HTERT RPE-1 (cell line): Measurements from ENCODE around the gene VRK1.
"Not testable (repeated sequence)": the region's sequence is repeated elsewhere in the genome, so short reads cannot be mapped to it uniquely, and the experiment has no call there.

Experiments
- in situ Hi-C: fragments of 300-500 bp; cut with MboI; formaldehyde crosslinking; loops from 4 replicates; pipeline ENCODE4 v1.14.3; 2020; ENCODE audit warnings: low sequenced_read_pairs

Gene VRK1

GRCh38 chr14:96867634-96868033 is 70.5 kb downstream of the VRK1 start:
- in situ Hi-C loops: no loop called here

- in situ Hi-C loops: no loop called here
Measured at GRCh38 chr14:96874127-96874526, 76.9 kb downstream of the VRK1 start.

- in situ Hi-C loops: no loop called here
Measured at GRCh38 chr14:96876747-96877146, 79.6 kb downstream of the VRK1 start.

- in situ Hi-C loops: no loop called here
Measured at GRCh38 chr14:96881713-96882112, 84.5 kb downstream of the VRK1 start.

GRCh38 chr14:96883974-96884373 is 86.8 kb downstream of the VRK1 start:
- in situ Hi-C loops: not testable (repeated sequence)

GRCh38 chr14:96888158-96888557 is 91.0 kb downstream of the VRK1 start:
- in situ Hi-C loops: no loop called here

GRCh38 chr14:96888593-96888992 is 91.4 kb downstream of the VRK1 start:
- in situ Hi-C loops: no loop called here

- in situ Hi-C loops: no loop called here
Measured at GRCh38 chr14:96889091-96889490, 91.9 kb downstream of the VRK1 start.

- in situ Hi-C loops: no loop called here
Measured at GRCh38 chr14:96893966-96894622, 96.9 kb downstream of the VRK1 start.

GRCh38 chr14:96894966-96895365 is 97.8 kb downstream of the VRK1 start:
- in situ Hi-C loops: no loop called here

GRCh38 chr14:96895658-96896271 is 98.6 kb downstream of the VRK1 start:
- in situ Hi-C loops: no loop called here

GRCh38 chr14:96897184-96897583 is 100.0 kb downstream of the VRK1 start:
- in situ Hi-C loops: no loop called here

- in situ Hi-C loops: no loop called here
Measured at GRCh38 chr14:96901227-96901626, 104.0 kb downstream of the VRK1 start.

- in situ Hi-C loops: no loop called here
Measured at GRCh38 chr14:96902004-96902403, 104.8 kb downstream of the VRK1 start.

GRCh38 chr14:96903444-96904023 is 106.4 kb downstream of the VRK1 start:
- in situ Hi-C loops: no loop called here

GRCh38 chr14:96904201-96904600 is 107.0 kb downstream of the VRK1 start:
- in situ Hi-C loops: no loop called here

GRCh38 chr14:96905065-96905464 is 107.9 kb downstream of the VRK1 start:
- in situ Hi-C loops: no loop called here

GRCh38 chr14:96905825-96906224 is 108.6 kb downstream of the VRK1 start:
- in situ Hi-C loops: no loop called here

- in situ Hi-C loops: no loop called here
Measured at GRCh38 chr14:96906434-96906833, 109.3 kb downstream of the VRK1 start.

- in situ Hi-C loops: no loop called here
Measured at GRCh38 chr14:96909841-96910364, 112.7 kb downstream of the VRK1 start.

- in situ Hi-C loops: no loop called here
Measured at GRCh38 chr14:96911499-96912149, 114.4 kb downstream of the VRK1 start.
